ENCODE measurements around the gene MLF1. TPM values are rescaled to one million over a fixed set of nuclear protein-coding genes. Genes with fewer than 3 reads are reported as not detected.

Gene MLF1
- total RNA-seq, 1 donor from 2014 or later: not detected

Other genes starting within 250 kb of the MLF1 start
- 46.8 and 56.4 TPM in 2 replicates for gene GFM1, start 73.3 kb downstream of the MLF1 start, total RNA-seq
- 5.2 and 5.9 TPM in 2 replicates for gene LXN, start 101.5 kb downstream of the MLF1 start, total RNA-seq
- gene RARRES1, start 161.3 kb downstream of the MLF1 start, total RNA-seq: not detected in 2 replicates
- gene MFSD1, start 230.9 kb downstream of the MLF1 start, total RNA-seq: 36.8 and 41.6 TPM in 2 replicates